ENCODE measurements around the gene SIDT1. TPM values are rescaled to one million over a fixed set of nuclear protein-coding genes. Genes with fewer than 3 reads are reported as not detected.

Gene SIDT1
- total RNA-seq, 1 donor from 2014 or later = not detected

DNA sequence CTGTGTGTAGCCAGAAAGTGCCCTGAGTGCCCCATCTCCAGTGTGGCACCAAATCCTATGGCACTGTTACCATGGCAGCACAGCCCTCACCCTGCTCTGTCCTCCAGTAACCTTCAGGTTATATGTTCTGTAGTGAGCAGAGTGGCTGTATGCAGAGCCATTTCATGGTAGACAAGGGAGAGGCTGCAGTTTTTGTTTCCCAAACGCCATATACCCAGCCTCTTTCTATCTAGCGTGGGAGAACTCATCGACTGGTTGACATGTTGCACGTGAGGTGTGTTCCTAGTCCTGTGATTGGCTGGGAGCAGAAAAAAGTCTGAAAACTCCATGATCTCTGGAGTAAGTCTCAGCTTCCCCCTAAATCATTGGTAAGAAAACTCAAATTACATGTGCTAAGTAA, 2.0 kb downstream of the SIDT1 start:
- H3F3A ChIP-seq (ENCODE audit: low read depth) = no peaks in the 10 kb centered on the region
- Mint-ChIP-seq H3K27ac (no peak overlapping the region), H3K4me3 (no peak overlapping the region), H3K9me3 (no peaks in the 10 kb centered on the region), H3K36me3 (no peaks in the 10 kb centered on the region), H3K4me1 (peaks cover 16% of the 10 kb centered on the region), H3K27me3 (ENCODE audit: insufficient read depth, low read depth) (peaks cover 52% of the 10 kb centered on the region)
- H4K20me1 ChIP-seq (ENCODE audit: low read depth) = no peaks in the 10 kb centered on the region
- no peaks in the 10 kb centered on the region for H3K9me3 ChIP-seq (ENCODE audit: low read depth)
- peaks cover 80% of the 10 kb centered on the region for H3K27me3 ChIP-seq
- peaks cover 5% of the 10 kb centered on the region for H3K4me1 ChIP-seq
- H3K4me3 ChIP-seq = no peak overlapping the region
- DNase-seq (ENCODE audit: low spot score) = no peak
- H3K79me2 ChIP-seq (ENCODE audit: low read depth) = no peaks in the 10 kb centered on the region
- H3K4me2 ChIP-seq = no peak overlapping the region
- TF ChIP-seq EZH2 (IDR thresholded peaks at IDR 0.05) (no peak), EZH2phosphoT487 (IDR thresholded peaks at IDR 0.05) (no peak)
- TF ChIP-seq, protein P1, sequence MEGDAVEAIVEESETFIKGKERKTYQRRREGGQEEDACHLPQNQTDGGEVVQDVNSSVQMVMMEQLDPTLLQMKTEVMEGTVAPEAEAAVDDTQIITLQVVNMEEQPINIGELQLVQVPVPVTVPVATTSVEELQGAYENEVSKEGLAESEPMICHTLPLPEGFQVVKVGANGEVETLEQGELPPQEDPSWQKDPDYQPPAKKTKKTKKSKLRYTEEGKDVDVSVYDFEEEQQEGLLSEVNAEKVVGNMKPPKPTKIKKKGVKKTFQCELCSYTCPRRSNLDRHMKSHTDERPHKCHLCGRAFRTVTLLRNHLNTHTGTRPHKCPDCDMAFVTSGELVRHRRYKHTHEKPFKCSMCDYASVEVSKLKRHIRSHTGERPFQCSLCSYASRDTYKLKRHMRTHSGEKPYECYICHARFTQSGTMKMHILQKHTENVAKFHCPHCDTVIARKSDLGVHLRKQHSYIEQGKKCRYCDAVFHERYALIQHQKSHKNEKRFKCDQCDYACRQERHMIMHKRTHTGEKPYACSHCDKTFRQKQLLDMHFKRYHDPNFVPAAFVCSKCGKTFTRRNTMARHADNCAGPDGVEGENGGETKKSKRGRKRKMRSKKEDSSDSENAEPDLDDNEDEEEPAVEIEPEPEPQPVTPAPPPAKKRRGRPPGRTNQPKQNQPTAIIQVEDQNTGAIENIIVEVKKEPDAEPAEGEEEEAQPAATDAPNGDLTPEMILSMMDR (IDR thresholded peaks at IDR 0.05) = no peak
- H3K36me3 ChIP-seq = no peaks in the 10 kb centered on the region
- no peak overlapping the region for H2AFZ ChIP-seq (replicated peaks)
- H3K27ac ChIP-seq = no peak overlapping the region
- no peak overlapping the region for H3K9ac ChIP-seq

DNA sequence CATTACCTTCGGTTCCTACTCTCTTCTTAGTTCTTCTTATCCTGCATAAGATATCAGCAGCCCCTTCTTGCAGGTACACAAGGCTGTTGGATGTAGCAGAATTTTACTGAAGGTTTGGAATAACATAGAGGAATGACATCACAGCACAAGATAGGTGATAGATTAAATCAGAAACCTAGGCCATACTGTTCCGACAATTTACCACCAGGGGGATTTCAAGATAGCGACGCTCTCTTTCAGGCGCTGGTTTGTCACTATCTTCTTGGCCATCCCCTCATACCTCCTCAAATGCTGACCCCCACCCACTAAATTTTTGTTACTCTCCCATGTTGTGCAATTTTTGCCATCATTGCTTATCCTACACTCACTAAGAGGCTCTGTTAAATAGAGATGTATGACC, 3.5 kb downstream of the SIDT1 start:
- Mint-ChIP-seq H3K4me3 (no peak overlapping the region), H3K27ac (no peak overlapping the region), H3K4me1 (peaks cover 16% of the 10 kb centered on the region), H3K36me3 (no peaks in the 10 kb centered on the region), H3K27me3 (ENCODE audit: insufficient read depth, low read depth) (peaks cover 47% of the 10 kb centered on the region), H3K9me3 (no peaks in the 10 kb centered on the region)
- no peak overlapping the region for H3K9ac ChIP-seq
- H3K79me2 ChIP-seq (ENCODE audit: low read depth) = no peaks in the 10 kb centered on the region
- DNase-seq (ENCODE audit: low spot score) = peak; percentile 27
- H4K20me1 ChIP-seq (ENCODE audit: low read depth) = no peaks in the 10 kb centered on the region
- peaks cover 64% of the 10 kb centered on the region for H3K27me3 ChIP-seq
- TF ChIP-seq, protein P1 (IDR thresholded peaks at IDR 0.05) = peak; percentile 52
- TF ChIP-seq EZH2phosphoT487 (IDR thresholded peaks at IDR 0.05) (no peak), EZH2 (IDR thresholded peaks at IDR 0.05) (no peak)
- no peaks in the 10 kb centered on the region for H3K9me3 ChIP-seq (ENCODE audit: low read depth)
- H2AFZ ChIP-seq (replicated peaks) = no peak overlapping the region
- H3K4me3 ChIP-seq = no peak overlapping the region
- H3K4me1 ChIP-seq = peaks cover 5% of the 10 kb centered on the region
- no peak overlapping the region for H3K27ac ChIP-seq
- H3F3A ChIP-seq (ENCODE audit: low read depth) = no peaks in the 10 kb centered on the region
- H3K4me2 ChIP-seq = no peak overlapping the region
- no peaks in the 10 kb centered on the region for H3K36me3 ChIP-seq

DNA sequence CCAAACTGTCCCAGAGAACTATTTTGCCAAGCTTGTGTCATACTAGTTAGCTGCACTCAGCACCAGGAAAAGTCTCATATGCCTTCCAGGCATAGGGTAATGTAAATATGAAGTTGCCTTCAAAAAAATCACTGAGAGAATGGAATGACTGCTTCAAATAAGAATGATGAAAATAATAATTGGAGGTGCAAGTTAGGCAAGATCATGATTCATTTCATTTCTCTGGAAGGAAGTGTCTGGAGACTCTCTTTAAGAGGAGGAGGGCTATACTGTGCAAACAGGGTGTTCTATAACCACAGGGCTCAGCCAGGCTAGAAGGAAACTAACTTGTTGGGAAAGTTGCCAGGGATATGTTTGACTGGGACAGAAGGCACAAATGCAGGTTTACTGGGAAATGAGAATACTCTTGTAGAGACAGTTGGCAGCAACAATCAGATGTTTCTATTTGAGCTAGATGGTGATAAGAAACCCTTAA, 4.3 kb downstream of the SIDT1 start:
- no peak for DNase-seq (ENCODE audit: low spot score)
- no peaks in the 10 kb centered on the region for H3K36me3 Mint-ChIP-seq

DNA sequence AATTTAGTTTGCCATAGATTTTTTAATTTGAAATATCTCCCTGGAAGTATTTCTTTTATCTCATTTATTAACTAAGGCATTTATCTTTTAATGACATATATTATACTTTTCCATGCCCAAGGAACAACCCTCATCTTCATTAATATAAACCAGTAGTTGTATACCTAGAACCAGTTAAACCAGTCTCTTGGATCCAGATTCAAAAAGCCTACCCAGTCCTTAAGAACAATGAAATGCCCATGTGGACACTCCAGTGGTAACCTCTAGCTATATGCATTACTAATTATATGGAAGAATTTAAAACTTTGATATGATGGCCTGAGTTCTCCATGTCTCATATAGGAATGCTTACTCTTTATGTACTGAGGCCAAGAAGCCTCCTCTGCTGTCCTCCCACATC, 4.8 kb downstream of the SIDT1 start:
- no peak for DNase-seq (ENCODE audit: low spot score)
- no peaks in the 10 kb centered on the region for H3K9me3 ChIP-seq (ENCODE audit: low read depth)
- H3K4me3 ChIP-seq = no peak overlapping the region
- no peaks in the 10 kb centered on the region for H3K36me3 ChIP-seq
- peaks cover 5% of the 10 kb centered on the region for H3K4me1 ChIP-seq
- H3K9me3 Mint-ChIP-seq = peaks cover 3% of the 10 kb centered on the region
- no peak overlapping the region for H3K27ac Mint-ChIP-seq
- H4K20me1 ChIP-seq (ENCODE audit: low read depth) = no peaks in the 10 kb centered on the region
- no peak overlapping the region for H3K9ac ChIP-seq
- peaks cover 36% of the 10 kb centered on the region for H3K27me3 Mint-ChIP-seq (ENCODE audit: insufficient read depth, low read depth)
- no peak overlapping the region for H3K4me3 Mint-ChIP-seq
- H3K27me3 ChIP-seq = peaks cover 52% of the 10 kb centered on the region
- no peaks in the 10 kb centered on the region for H3F3A ChIP-seq (ENCODE audit: low read depth)
- no peak overlapping the region for H2AFZ ChIP-seq (replicated peaks)
- H3K79me2 ChIP-seq (ENCODE audit: low read depth) = no peaks in the 10 kb centered on the region
- H3K27ac ChIP-seq = no peak overlapping the region
- H3K4me2 ChIP-seq = no peak overlapping the region
- no peaks in the 10 kb centered on the region for H3K36me3 Mint-ChIP-seq
- TF ChIP-seq EZH2phosphoT487 (IDR thresholded peaks at IDR 0.05) (no peak), EZH2 (IDR thresholded peaks at IDR 0.05) (no peak)
- TF ChIP-seq, protein P1 (IDR thresholded peaks at IDR 0.05) = no peak
- peaks cover 11% of the 10 kb centered on the region for H3K4me1 Mint-ChIP-seq

More for the DNA sequence above, 4.3 kb downstream of the SIDT1 start:
- TF ChIP-seq EZH2phosphoT487 (IDR thresholded peaks at IDR 0.05) = no peak
- H3K9me3 ChIP-seq (ENCODE audit: low read depth) = no peaks in the 10 kb centered on the region
- peaks cover 41% of the 10 kb centered on the region for H3K27me3 Mint-ChIP-seq (ENCODE audit: insufficient read depth, low read depth)
- peaks cover 5% of the 10 kb centered on the region for H3K4me1 ChIP-seq
- H3K79me2 ChIP-seq (ENCODE audit: low read depth) = no peaks in the 10 kb centered on the region
- no peak overlapping the region for H3K4me3 ChIP-seq
- H3K27ac ChIP-seq = no peak overlapping the region
- H3K27ac Mint-ChIP-seq = no peak overlapping the region
- no peak overlapping the region for H3K4me2 ChIP-seq
- peaks cover 57% of the 10 kb centered on the region for H3K27me3 ChIP-seq
- H3K4me3 Mint-ChIP-seq = no peak overlapping the region
- H3K9ac ChIP-seq = no peak overlapping the region
- peaks cover 16% of the 10 kb centered on the region for H3K4me1 Mint-ChIP-seq
- no peak overlapping the region for H2AFZ ChIP-seq (replicated peaks)
- H3K36me3 ChIP-seq = no peaks in the 10 kb centered on the region
- peaks cover 3% of the 10 kb centered on the region for H3K9me3 Mint-ChIP-seq
- H3F3A ChIP-seq (ENCODE audit: low read depth) = no peaks in the 10 kb centered on the region
- H4K20me1 ChIP-seq (ENCODE audit: low read depth) = no peaks in the 10 kb centered on the region

Data from neural progenitor cell (in vitro differentiated cells).